ENCODE results near the gene COL1A1.
A peak's percentile ranks its signal among the peaks of the same experiment; 100 is the strongest.

Gene COL1A1

DNA sequence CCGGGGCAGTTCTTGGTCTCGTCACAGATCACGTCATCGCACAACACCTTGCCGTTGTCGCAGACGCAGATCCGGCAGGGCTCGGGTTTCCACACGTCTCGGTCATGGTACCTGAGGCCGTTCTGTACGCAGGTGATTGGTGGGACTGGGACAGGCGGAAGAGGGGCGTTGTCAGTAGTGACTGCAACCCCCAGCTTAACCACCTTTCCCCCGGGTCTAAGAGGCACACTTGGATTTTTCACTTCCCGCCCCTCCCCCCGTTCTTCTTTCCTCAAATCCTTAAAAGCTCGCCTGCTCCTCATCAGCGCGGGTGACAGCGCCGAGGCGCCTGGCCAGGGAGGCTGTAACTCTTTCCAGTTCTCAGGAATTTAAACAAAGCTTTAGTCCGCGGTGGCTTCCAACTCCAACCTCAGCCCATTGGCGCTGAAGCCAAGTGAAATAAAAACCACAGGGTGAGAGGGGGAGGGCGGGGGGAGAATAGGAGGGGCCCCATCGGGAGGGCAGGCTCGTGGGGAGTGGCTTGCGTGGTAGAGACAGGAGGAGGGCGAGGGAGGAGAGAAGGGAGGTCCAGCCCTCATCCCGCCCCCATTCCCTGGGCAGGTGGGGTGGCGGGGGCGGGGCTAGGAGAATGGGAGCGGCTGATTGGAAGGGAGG is 1.5 kb downstream of the COL1A1 start:
- DNase-seq (ENCODE audit: low read depth in 2 of 2) = peak; percentile 33 to 35

DNA sequence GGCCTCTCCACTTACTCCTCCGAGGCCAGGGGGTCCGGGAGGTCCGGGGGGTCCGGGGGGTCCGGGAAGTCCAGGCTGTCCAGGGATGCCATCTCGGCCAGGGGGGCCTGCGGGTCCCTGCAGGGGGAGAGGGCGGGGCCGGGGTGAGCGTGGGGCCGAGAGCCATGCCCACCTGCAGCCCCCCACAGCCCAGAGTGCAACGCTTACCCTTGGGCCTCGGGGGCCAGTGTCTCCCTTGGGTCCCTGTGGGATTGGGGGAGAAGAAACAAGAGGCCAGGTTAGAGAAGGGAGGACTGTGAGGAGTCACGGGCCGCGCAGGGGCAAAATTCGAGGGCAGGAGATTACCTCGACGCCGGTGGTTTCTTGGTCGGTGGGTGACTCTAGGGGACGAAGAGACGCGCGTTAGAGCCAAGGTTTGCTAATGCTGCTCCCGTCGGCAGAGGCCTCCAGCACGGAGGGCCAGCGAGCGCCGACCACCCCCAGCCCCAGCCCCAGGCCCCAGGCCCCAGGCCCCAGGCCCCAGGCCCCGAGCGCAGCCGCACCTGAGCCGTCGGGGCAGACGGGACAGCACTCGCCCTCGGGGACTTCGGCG is 2.1 kb downstream of the COL1A1 start:
- DNase-seq (ENCODE audit: low read depth in 2 of 2) = no peak

DNA sequence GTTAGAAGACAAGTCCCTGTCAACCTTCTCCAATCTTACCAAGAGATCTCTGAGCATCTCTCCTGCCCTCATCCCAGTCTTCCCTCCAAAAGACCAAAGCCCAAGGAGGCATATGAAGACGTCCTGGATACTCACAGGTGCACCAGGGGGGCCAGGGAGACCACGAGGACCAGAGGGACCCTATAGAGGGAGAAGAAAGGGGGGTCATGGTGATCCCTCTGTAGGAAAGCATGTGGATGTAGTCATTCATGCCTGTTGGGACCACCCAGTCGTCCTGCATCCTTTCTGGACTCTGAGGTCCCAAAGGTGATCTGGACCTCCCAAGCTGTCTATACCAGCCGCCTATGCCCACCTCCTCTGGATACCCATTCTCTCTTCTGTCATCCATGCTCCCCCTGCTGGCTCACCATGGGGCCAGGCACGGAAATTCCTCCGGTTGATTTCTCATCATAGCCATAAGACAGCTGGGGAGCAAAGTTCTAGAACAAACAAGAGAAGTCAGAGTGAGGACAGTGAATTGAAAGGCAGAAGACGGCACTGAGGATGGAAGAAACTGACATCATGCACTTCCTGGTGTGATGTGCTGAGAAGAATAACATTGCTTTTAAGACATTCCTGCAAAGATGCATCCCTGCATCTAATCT is 3.3 kb downstream of the COL1A1 start:
- DNase-seq (ENCODE audit: low read depth in 2 of 2) = no peak

DNA sequence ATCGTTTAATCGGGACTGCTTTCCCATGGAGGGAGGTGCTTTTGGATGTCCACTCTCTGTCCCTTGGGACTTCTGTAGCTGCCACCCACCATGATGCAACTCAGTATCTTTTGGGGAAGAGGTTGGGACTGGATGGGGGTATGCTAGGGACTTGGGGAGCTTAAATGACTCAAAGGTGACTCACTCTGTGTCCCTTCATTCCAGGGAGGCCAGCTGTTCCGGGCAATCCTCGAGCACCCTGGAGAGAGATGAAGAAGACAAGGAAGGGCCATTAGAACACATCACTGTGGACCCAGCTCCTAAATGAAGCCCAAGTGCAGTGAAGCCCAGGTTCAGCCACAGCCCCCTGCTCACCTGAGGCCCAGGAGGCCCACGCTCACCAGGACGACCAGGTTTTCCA is 4.6 kb downstream of the COL1A1 start:
- no peak for DNase-seq (ENCODE audit: low read depth in 2 of 2)

DNA sequence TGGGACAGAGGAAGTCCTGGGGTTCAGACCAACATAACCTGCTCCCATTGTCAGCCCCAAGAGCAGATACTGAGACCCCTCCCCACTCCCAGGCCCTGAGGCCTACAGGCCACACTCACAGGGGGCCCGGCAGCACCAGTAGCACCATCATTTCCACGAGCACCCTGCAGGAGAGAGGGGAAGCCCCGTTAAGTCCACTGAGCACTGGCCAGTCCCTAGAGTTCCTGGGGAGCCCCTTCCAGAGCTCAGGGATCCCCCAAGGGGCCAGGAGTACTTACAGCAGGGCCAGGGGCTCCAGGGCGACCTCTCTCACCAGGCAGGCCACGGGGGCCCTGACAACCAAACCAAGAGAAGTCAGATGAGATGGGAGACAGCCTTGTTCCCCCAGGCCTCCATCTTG is 5.4 kb downstream of the COL1A1 start:
- DNase-seq (ENCODE audit: low read depth in 2 of 2) = no peak

DNA sequence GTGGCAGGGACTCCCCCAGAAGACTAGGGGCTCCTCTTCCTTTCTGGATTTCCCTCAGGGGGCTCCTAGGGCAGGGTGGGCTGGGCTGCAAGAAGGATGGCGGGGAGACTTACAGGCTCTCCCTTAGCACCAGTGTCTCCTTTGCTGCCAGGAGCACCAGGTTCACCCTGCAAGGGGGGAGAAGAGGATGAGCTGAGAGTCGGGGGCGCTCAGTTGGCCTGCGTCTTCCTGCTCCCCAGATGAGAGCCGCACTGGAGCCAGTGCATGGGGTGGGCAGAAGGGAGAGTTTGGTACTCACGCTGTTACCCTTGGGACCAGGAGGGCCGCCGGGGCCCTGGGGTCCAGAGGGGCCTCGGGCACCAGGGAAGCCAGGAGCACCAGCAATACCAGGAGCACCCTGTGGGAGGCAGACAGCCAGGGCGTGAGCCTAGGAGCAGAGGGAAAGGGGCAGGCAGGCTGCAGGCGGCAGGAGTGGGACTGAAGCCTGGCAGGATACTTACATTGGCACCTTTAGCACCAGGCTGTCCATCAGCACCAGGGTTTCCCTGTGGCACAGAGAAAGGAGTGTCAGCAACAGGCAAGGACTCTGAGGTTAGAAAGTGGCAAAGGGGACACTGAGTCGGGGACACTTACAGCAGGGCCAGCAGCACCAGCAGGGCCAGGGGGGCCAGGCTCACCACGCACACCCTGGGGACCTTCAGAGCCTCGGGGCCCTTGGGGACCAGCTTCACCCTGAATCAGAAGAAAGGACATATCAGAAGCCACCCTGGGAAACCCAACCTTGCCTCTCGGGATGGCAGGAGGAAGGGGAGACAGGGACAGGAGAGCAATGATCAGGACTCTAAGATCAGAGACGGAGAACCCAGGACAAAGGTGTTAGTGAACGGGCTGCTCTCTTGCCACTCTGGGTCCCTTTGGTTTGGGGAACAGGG is 6.2 kb downstream of the COL1A1 start:
- DNase-seq (ENCODE audit: low read depth in 2 of 2) = no peak

DNA sequence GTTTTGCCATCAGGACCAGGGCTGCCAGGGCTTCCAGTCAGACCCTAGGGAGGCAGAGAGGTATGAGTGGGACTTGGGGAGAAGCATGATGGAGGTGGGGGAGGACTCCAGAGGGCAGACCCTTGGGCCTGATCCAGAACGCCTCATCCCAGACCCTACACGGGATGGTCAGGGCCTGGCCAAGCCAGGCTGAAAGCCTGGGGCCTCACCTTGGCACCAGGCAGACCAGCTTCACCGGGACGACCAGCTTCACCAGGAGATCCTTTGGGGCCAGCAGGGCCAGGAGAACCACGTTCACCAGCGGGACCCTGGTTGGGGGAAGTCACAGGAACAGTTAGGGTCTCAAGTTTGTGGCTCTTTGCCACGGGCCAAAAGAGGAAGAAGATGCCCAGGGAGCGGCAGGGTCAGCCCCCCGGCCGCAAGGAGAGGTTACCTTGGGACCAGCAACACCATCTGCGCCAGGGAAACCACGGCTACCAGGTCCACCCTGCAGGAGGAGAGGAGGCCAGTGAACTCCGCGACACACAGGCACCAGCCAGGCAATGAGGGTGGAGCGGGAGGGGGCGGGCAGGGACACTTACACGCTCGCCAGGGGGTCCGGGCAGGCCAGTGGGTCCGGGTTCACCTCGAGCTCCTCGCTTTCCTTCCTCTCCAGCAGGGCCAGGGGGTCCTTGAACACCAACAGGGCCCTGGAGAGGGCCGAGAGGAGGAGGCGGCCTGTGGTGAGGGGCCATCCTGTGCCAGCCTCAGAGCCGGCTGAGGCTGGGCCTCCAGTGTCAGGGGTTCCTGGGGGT is 7.1 kb downstream of the COL1A1 start:
- DNase-seq (ENCODE audit: low read depth in 2 of 2) = no peak

DNA sequence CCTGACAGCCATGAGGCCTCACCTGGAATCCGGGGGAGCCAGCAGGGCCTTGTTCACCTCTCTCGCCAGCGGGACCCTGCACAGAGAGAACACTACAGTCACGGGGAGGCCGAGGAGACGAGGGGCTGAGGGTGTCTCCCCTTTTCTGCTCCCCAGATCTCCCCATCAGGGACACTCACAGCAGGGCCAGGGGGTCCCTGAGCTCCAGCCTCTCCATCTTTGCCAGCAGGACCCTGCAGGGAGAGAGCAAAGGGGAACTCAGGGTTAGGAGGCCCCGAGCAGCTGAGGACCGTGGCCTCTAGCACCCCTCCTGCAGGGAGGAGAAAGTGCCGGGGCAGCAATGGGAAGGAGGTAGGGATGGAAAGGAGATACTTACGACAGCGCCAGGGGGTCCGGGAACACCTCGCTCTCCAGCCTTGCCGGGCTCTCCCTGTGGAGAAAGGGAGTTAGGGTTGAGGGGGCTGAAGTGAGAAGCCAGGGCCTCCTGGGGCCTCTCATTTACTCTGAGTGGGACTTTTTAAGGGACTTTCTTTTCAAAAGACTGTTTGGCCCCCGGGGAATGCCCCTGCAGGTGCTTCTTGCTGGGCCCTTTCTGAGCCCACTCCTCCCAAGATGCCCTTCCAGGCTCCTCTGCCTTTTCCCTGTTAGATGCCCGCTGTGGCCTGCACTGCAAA is 8.7 kb downstream of the COL1A1 start:
- no peak for DNase-seq (ENCODE audit: low read depth in 2 of 2)

DNA sequence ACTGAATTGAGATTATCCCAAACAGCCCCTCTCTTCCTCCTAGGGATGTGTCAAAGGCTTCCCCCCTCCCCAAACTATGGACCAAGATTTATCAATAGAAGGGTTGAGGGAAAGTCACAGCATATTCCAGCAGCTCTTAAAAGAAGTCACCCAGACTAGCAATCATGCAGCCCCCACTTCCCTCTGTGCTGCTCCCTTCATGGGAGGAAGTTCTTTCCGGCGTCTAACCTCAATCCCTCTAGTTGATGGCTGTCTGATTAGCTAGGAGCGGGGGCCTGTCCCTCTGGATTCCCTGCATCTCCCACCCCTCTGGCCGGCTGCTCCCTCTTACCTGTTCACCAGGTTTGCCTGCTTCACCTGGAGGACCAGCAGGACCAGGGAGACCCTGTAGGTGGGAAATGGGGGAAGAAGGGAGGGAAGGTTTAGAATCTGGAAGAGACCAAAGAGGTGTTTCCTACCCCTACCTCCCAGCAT is 9.2 kb downstream of the COL1A1 start:
- DNase-seq (ENCODE audit: low read depth in 2 of 2) = no peak

DNA sequence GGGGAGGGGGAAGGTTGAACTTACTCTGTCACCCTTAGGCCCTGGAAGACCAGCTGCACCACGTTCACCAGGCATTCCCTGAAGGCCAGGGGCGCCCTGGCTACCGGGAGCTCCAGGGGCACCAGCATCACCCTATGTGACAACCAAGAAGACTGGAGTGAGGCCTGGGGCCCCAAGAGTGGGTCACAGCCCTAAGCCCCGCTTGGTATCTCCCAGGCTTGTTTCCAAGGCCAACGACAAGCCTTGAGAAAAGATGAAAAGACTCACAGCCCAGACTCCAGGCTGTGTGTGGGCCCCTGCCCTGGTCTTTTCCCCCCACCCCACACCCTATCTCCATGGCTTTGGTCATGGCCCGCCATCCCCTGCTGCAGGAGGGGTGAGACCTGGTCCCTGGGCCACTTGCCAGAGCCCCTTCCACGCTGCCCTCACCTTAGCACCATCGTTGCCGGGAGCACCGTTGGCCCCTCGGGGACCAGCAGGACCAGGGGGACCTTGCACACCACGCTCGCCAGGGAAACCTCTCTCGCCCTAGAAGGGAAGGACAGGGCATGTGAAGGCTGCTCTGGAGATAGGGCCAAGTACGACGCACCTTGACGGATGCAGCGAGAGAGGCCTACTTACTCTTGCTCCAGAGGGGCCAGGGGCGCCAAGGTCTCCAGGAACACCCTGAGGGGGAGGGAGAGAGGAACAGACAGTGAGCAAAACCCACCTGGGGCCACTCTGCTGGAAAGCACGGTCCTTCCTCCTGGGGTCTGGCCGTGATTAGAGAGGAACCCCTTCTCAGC is 9.9 kb downstream of the COL1A1 start:
- DNase-seq (ENCODE audit: low read depth in 2 of 2) = no peak

DNA sequence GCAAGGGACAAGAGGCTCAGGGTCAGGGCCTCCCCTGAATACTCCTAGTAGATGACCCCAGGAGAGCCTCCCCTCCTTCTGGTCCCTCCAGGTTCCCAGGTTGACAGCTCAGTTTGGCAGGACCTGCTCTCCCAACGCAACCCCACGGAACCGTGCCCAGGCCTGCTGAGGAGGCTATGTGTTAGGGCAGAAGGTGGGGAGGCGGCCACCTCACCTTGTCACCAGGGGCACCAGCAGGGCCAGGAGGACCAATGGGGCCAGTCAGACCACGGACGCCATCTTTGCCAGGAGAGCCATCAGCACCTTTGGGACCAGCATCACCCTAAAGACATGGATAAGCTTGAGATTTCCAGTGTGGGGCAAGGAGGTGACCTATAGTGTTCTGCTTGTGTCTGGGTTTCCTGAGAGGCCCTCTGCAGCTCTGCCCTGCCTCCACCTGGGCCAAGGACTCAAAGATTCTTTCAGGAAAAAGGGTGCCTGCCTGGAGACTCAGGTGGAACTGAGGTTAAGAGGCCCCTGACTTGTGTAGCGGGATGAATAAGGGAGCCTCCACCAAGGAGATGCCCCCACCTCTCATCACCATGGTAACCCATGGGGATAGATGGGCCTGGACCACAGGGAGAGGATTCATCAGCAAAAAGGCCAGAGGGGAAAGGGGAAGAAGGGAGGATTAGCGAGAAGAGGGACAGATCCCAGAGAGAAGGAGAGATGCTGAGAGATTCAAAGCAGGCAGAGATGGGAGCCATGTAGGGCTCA is 10.7 kb downstream of the COL1A1 start:
- no peak for DNase-seq (ENCODE audit: low read depth in 2 of 2)

DNA sequence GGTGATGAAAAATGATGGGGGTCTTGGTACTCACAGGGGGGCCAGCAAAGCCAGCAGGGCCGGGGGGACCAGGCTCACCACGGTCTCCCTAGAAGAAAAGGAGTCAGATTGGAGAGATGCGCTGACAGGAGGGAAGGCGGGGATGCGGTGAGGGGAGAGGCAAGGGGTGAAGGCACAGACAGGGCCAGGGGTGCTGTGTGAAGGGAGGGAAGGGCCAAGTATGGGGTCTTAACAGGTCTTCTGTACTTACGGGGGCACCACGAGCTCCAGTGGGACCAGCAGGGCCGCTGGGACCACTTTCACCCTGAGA is 11.2 kb downstream of the COL1A1 start:
- DNase-seq (ENCODE audit: low read depth in 2 of 2) = no peak

DNA sequence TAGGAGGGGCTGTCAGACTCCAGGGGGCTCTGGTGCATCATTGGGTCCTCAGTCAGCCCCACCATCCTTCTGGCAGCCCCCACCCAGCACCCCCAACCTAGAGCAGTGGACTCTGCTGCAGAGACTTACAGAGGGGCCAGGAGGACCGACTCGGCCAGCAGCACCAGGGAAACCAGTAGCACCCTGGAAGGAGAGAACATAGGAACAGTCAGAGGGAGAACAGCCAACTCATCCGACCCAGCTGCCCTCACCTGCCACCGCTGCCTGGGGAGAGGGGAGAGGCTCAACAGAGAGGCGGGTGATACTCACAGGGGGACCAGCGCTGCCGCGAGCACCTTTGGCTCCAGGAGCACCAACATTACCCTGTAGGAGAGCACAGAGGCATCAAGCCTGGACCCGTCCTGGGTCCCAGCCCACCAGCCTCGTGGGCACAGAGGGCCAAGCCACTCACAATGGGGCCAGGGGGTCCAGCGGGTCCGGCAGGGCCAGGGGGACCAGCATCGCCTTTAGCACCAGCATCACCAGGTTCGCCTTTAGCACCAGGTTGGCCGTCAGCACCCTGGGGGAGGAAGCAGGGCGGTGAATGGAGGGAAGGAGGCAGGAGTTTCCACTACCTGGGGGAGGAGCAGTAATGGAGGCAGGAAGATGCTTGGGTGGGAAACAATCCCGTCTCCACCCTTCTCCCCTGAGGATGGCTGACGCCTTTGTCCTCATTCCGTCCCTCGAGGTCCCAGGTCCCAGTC is 11.7 kb downstream of the COL1A1 start:
- no peak for DNase-seq (ENCODE audit: low read depth in 2 of 2)

DNA sequence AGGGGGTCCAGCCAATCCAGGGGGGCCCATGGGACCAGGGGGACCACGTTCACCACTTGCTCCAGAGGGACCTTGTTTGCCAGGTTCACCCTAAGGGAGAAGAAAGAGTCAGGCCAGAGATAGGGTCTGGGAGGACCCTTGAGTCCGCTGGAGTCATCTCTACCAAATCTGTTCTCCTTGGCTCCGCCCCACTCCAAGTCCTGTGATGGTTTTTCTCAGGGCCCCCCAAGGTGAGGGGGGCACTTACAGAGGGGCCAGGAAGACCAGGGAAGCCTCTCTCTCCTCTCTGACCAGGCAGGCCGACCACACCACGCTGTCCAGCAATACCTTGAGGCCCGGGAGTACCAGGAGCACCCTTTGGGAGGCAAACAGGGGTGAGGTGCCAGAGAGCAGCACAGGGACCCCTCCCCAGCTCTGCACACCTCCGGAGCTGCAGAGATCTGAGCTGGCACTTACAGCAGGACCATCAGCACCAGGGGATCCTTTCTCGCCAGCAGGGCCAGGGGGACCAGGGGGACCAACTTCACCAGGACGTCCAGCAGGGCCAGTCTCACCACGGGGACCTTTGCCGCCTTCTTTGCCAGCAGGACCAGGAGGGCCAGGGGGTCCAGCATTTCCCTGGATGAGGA is 12.4 kb downstream of the COL1A1 start:
- DNase-seq (ENCODE audit: low read depth in 2 of 2) = no peak

DNA sequence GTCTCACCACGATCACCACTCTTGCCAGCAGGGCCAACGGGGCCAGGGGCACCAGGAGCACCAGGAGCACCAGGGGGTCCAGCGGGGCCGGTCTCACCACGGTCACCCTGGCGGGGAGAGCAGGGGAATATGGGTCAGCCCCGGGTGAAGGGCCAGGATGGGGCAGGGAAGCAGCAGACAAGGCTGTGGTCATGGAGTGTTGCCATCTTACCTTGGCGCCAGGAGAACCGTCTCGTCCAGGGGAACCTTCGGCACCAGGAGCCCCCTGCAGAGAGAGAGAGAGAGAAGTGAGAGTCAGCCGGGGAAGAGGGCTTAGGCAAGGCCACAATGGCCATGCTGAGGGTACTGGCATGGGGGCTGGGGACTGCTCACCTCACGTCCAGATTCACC is 12.9 kb downstream of the COL1A1 start:
- DNase-seq (ENCODE audit: low read depth in 2 of 2) = no peak

DNA sequence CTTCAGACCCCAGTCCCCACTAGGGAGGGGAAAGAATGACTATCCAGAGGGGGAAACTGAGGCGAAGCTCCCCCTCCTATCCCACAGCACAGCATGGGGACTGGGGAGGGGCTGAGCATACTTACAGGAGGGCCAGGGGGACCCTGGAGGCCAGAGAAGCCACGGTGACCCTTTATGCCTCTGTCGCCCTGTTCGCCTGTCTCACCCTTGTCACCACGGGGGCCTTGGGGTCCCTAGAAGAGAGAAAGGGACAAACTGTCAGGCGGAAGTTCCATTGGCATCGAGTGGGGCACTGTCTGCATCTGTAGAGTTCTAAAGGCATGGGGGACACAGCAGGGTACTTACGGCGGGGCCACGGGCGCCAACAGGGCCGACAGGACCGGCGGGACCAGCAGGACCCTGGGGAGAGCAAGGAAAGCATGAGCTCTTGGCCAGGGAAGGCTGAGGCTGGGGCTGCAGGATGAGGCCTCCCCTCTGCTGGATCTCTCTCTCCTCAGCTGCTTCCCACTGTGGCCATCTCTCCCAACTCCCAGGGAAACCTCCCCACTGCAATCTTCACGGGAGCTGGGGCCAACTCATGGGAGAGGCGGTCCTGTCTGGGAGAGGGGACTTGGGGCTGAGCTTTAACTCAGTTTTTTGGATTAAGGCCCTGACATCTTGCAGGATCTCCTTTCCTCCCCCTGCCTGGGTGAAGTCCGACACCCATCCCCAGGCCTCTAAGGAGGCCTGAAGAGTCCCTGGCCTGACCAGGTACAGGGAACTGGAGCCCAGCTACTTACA is 13.5 kb downstream of the COL1A1 start:
- DNase-seq (ENCODE audit: low read depth in 2 of 2) = no peak

DNA sequence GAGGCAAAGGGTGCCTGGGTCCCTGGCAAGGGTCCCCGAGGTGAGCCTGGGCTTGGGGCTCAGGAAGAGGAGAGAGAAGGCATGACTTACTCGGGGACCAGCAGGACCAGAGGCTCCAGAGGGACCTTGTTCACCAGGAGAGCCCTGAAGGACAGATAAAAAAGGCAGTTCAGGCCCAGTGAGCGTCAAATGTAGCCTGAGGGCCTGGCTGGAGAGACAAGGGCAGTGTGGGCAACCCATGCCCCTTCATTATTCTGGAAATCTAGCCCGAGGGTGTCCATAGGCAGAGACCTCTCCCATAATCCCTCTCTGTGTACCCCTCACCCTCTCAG is 14.1 kb downstream of the COL1A1 start:
- no peak for DNase-seq (ENCODE audit: low read depth in 2 of 2)

All from activated CD8-positive, alpha-beta memory T cell treated with anti-CD3 and anti-CD28 coated beads for 4 hours (primary cell).